Peyer's patch (tissue), 4 donors: ENCODE results near the gene PRKCA. TPM values are rescaled to one million over a fixed set of nuclear protein-coding genes. Genes with fewer than 3 reads are reported as not detected.

Experiments used
- DNase-seq, 3 donors: peaks; one replicate each; pipeline ENCODE4 v3.0.0-alpha.2; 2017 to 2019
- H3K27ac ChIP-seq, 4 donors: fragments of 200-600 bp; sonication (generic); one replicate each; pipeline ENCODE4 v1.5.1; 2016 to 2019
- H3K27me3 ChIP-seq, 2 donors: fragments of 200-600 bp; sonication (generic); one replicate each; pipeline ENCODE4 v1.5.1; 2019
- H3K36me3 ChIP-seq, 3 donors: fragments of 200-600 bp; sonication (generic); one replicate each; pipeline ENCODE4 v1.5.1; 2016 to 2019
- H3K4me1 ChIP-seq, 4 donors: fragments of 200-600 bp; sonication (generic); one replicate each; pipeline ENCODE4 v1.5.1; 2016 to 2019
- H3K4me3 ChIP-seq, 4 donors: fragments of 200-600 bp; sonication (generic); 1 replicate in 3 of 4; 2 replicates in 1 of 4; pipeline ENCODE4 v1.5.1; 2016 to 2019; ENCODE audit warnings: mild to moderate bottlenecking in 1 of 4
- H3K9me3 ChIP-seq, 4 donors: fragments of 200-600 bp; sonication (generic); one replicate each; pipeline ENCODE4 v1.5.1; 2016 to 2019; ENCODE audit warnings: mild to moderate bottlenecking in 1 of 4
- CTCF ChIP-seq, 6 experiments: fragments of 450-650 bp in 4 of 6; fragments of 200-600 bp in 2 of 6; sonication (generic) in 1 of 6; IDR thresholded peaks; one replicate each; pipeline ENCODE4 v1.5.1; 2017 to 2019; ENCODE audit warnings: antibody characterized with exemption in 6 of 6, mild to moderate bottlenecking in 3 of 6, moderate library complexity in 1 of 6
- POLR2A ChIP-seq, 2 donors: fragments of 450-650 bp; IDR thresholded peaks; one replicate each; pipeline ENCODE4 v1.5.1; 2017; ENCODE audit warnings: antibody characterized with exemption in 2 of 2, mild to moderate bottlenecking in 2 of 2, moderate library complexity in 2 of 2
- total RNA-seq, 4 donors: library from RNA; depleted of rRNA; stranded (reverse); fragments of >200 nt; gene quantifications; one replicate each; pipeline ENCODE4 v1.1.0, GENCODE V29; 2016

The PRKCA gene
- total RNA-seq, 4 donors from 2014 or later, result 32.2 to 47.0 (median 43.5) TPM

GRCh38 chr17:66464921-66465320, 162.5 kb downstream of the PRKCA start:
- Histone ChIP-seq H3K27ac (no peak overlapping the region), H3K4me1 (peaks cover 0 to 48% (median 3%) of the 10 kb centered on the region in 4 donors)

GRCh38 chr17:66465701-66466100, 163.3 kb downstream of the PRKCA start:
- Histone ChIP-seq H3K36me3 (no peaks in the 10 kb centered on the region), H3K4me3 (no peak overlapping the region), H3K27me3 (no peaks in the 10 kb centered on the region), H3K27ac (peak overlapping the region in 1 of 4 donors; percentile 16), H3K9me3 (no peaks in the 10 kb centered on the region), H3K4me1 (peaks cover 0 to 48% (median 3%) of the 10 kb centered on the region in 4 donors)
- TF ChIP-seq CTCF (IDR thresholded peaks at IDR 0.05) (no peak), POLR2A (IDR thresholded peaks at IDR 0.05) (no peak)
- DNase-seq, result no peak

More at GRCh38 chr17:66464921-66465320, 162.5 kb downstream of the PRKCA start:
- Histone ChIP-seq H3K9me3 (no peaks in the 10 kb centered on the region), H3K4me3 (no peak overlapping the region), H3K36me3 (no peaks in the 10 kb centered on the region), H3K27me3 (no peaks in the 10 kb centered on the region)
- TF ChIP-seq POLR2A (IDR thresholded peaks at IDR 0.05), result no peak
- DNase-seq, result no peak

- H3K36me3 ChIP-seq, result no peaks in the 10 kb centered on the region
- no peak overlapping the region for H3K4me3 ChIP-seq
- H3K9me3 ChIP-seq, result no peaks in the 10 kb centered on the region
- DNase-seq, result no peak
- H3K27me3 ChIP-seq, result no peaks in the 10 kb centered on the region
- TF ChIP-seq CTCF (IDR thresholded peaks at IDR 0.05) (no peak), POLR2A (IDR thresholded peaks at IDR 0.05) (no peak)
- peak overlapping the region in 1 of 4 donors; percentile 53 for H3K27ac ChIP-seq
- H3K4me1 ChIP-seq, result peaks cover 0 to 48% (median 3%) of the 10 kb centered on the region in 4 donors
These were observed 163.8 kb downstream of the PRKCA start for GRCh38 chr17:66466106-66466820.

GRCh38 chr17:66466840-66467367, 164.5 kb downstream of the PRKCA start:
- DNase-seq, result no peak
- no peak for TF ChIP-seq POLR2A (IDR thresholded peaks at IDR 0.05)
- no peak for TF ChIP-seq CTCF (IDR thresholded peaks at IDR 0.05)
- Histone ChIP-seq H3K27ac (peak overlapping the region in 1 of 4 donors; percentile 53), H3K27me3 (no peaks in the 10 kb centered on the region), H3K4me3 (no peak overlapping the region), H3K9me3 (no peaks in the 10 kb centered on the region), H3K4me1 (peaks cover 0 to 43% (median 3%) of the 10 kb centered on the region in 4 donors), H3K36me3 (no peaks in the 10 kb centered on the region)

GRCh38 chr17:66467766-66468165, 165.4 kb downstream of the PRKCA start:
- Histone ChIP-seq H3K4me1 (peaks cover 0 to 34% (median 3%) of the 10 kb centered on the region in 4 donors), H3K27me3 (no peaks in the 10 kb centered on the region), H3K27ac (peak overlapping the region in 1 of 4 donors; percentile 53), H3K9me3 (no peaks in the 10 kb centered on the region), H3K4me3 (no peak overlapping the region), H3K36me3 (no peaks in the 10 kb centered on the region)
- no peak for TF ChIP-seq CTCF (IDR thresholded peaks at IDR 0.05)
- TF ChIP-seq POLR2A (IDR thresholded peaks at IDR 0.05), result no peak
- no peak for DNase-seq
